GM21390 (cell line): ENCODE measurements around the gene DNAAF8.

Experiments
- ATAC-seq: cut with Tn5 transposase; IDR thresholded peaks from one replicate; pipeline ENCODE4 v1.9.1; 2021; ENCODE audit not compliant: unreplicated experiment

The DNAAF8 gene

DNA sequence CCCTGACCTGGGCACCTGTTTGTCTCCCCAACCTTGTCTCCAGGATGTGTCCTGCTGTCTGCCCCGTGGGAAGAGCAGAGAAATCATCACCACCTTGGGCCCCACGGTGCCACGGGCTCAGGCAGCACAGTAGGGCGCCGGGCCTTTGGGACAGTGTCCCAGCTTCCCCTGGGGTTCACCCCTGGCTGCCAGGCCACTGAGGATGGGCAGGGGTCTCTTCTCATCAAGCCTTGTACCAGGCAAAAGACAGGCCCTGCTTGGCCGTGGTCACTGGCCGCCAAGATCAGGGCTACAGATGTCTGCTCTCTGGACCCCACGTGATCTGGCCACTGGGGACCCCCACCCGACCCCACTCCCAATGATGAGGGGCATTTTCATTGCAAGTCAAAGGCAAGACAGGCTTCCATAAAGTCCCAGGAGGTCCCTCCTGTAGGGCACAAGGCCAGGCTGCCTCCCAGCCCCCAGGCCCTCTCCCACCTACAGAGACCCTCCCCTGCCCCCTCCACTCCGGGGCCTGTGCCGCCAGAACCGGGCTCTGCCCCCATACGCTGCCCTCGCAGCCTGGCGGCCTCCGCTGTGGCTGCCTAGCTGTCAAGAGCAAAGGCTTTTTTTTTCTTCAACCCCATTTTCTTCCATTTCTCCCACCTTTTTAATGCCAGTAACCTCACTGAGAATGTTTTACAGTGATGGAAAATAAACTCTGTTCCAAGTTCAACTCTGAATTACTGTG lies 14.5 kb downstream of the DNAAF8 start:
- no peak for ATAC-seq

DNA sequence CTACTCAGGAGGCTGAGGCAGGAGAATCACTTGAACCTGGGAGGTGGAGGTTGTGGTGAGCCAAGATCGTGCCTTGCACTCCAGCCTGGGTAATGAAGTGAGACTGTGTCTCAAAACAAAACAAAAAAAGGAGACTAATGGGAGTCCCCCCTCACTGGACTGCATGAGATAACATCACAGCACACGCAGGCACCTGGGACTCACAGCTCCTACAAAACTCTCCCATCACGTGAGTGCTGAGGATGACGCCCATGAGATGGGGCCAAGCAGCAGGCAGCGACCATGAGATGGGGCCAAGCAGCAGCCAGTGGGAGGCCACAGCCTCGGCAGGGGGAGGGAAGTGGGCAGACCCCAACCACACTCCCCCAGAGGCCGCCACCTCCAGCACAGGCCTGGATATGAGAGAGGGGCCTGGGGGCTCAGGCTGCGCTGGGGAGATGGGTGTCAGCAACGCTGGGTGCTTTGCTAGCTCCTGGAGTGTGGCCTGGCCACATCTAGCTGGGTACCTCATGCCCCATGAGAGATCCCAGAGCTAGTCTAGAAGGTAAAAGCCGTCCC lies 15.4 kb downstream of the DNAAF8 start:
- ATAC-seq: no peak

DNA sequence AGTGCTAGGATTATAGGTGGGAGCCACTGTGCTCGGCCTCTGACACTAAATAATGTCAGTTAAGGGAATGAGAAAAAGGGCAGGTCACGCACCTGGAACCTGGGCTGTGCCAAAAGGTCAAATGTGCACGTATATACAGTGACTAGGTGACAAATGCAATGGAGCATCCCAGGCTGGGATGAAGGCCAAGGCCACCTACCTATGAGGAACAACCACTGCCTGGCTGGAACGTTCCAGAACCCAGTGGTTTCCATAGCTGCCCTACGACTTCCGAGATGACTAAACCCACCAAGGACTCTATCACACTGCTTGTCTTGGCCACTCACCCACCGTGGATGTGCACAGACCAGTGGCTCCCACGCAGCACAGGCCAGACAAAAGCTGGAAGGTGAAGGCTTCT lies 16.6 kb downstream of the DNAAF8 start:
- no peak for ATAC-seq

DNA sequence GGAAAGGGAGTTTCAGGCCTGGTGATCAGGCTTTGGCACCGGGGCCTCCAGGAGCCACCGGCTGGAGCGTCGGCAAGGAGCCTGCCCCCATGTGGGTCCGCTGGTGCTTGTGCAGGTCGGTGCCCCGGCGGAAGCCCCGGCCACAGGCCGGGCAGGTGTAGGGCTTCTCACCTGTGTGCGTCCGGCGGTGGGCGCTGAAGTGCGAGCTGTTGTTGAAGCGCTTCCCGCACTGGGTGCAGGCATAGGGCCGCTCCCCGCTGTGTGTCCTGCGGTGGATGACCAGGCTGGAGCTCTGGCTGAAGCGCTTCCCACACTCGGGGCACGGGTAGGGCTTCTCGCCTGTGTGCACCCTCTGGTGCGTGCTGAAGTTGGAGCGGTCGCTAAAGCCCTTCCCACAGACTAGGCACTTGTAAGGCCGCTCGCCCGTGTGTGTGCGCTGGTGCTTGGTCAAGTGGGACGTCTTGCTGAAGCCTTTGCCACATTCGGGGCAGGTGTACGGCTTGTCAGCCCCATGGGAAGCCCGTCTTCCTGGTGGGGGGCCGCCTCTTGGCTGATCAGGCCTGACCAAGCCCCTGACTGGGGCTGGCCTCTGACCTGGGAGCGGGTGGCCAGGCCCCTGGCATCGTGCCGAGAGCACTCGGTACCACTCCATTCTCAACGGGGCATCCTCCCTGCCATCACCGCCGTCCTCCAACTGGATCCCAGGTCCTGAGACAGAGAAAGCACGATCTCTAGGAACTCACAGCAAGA lies 18.2 kb downstream of the DNAAF8 start:
- no peak for ATAC-seq

DNA sequence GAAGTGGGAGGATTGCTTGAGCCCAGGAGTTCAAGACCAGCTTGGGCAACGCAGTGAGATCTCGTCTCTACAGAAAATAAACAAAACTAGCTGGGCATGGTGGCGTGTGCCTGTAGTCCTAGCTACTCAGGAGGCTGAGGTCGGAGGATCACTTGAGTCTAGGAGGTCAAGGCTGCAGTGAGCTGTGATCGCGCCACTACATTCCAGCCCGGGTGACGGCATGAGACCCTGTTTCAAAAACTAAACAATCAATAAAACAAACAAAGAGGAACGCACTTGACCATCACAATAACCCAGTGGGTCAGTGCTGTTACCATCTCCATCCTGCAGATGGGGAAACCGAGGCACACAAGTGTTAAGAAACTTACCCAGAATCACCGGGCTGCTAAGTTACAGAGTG lies 18.9 kb downstream of the DNAAF8 start:
- no peak for ATAC-seq

DNA sequence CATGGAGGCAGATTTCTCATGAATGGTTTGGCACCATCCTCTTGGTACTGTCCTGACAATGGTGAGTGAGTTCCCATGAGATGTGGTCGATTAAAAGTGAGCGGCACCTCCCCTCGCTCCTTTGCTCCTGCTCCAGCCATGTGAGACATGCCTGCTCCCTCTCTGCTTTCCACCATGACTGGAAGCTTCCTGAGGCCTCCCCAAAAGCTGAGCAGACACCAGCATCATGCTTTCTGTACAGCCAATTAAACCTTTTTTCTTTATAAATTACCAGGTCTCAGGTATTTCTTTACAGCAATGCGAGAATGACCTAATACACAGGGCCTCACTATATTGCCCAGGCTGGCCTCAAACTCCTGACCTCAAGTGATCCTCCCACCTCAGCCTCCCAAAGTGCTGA lies 20.5 kb downstream of the DNAAF8 start:
- ATAC-seq: no peak

DNA sequence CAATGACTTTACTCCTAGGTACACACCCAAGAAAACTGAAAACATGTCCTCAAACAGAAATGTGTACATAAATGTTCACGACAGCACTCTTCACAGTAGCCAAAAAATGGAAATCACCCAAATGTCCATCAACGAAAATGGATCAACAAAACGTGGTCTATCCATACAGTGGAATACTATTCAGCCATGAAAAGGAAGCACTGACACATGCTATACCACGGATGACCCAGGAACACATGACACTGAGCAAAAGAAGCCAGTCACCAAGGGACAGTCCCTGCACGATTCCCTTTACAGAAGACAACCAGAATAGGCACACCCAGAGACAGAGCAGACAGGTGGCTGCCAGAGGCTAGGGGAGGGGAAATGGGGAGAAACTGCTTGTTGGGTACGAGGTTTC lies 21.4 kb downstream of the DNAAF8 start:
- ATAC-seq: no peak

DNA sequence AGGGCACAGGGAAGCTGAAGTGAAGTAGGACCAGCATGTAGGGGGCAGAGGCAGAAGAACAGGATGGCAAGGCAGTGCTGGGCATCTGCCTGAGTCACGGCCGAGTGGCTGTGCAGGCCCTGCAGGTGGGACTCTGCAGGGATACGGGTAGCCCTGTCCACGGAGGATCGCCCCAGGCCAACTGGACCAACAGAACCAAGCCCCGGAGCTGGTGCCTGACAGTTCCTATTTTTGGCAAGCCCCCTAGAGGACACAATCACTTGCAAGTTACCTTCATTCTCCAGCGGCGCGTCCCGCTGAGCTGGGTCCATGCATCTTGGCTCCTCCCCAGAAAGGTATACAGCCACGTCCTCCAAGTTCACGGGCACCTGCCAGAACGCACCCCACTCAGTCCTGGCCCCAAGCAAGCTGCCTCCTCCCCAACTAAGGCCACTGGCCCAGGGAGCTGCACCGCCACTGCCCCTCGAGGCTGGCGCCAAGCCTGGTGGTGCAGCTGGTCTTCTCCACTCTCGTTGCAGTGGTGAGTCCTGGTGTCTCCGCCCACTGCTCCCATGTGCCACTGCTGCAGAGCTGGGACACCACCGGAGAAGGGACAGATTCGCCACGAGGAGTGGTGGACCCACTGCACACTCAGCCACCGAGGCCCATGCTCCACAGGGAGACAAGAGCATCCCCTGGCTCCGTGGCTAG lies 26.0 kb downstream of the DNAAF8 start:
- ATAC-seq: no peak

DNA sequence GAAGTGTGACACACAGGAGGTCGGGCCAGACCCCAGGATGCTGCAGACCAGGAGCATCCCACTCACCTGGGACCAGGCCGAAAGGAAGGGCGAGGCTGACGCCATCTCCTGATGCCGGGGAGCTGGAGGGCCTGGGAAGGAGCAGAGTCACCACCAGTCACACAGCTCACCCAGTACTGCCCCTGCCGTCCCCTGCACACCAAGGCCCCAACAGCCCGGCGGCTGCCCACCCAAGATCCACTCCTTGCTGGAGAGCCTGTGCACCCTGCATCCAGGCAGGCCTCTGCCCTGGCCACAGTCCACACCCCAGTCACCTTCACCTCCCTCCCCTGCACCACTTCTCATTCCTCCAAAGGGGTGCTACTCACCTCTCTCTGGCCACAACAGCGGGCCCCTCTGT lies 27.9 kb downstream of the DNAAF8 start:
- no peak for ATAC-seq

DNA sequence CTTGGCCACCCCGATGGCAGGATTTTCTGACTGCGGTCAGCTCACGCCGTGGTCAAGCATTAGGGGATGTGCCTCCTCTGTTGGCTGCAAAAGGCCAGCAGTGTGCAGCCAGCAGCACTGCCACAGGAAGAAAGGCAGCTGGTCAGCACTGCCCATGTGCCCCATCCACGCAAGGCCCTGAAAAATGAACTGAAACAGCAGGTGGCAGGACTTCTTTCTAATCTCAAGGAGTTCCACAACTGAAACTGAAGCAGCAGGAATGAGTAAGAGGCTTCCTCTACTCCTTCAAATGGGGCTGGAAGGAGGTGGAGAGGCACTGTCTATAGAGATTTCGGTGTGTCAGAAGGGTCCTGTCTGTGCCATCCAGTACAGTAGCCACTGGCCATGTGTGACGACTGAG lies 29.5 kb downstream of the DNAAF8 start:
- no peak for ATAC-seq

DNA sequence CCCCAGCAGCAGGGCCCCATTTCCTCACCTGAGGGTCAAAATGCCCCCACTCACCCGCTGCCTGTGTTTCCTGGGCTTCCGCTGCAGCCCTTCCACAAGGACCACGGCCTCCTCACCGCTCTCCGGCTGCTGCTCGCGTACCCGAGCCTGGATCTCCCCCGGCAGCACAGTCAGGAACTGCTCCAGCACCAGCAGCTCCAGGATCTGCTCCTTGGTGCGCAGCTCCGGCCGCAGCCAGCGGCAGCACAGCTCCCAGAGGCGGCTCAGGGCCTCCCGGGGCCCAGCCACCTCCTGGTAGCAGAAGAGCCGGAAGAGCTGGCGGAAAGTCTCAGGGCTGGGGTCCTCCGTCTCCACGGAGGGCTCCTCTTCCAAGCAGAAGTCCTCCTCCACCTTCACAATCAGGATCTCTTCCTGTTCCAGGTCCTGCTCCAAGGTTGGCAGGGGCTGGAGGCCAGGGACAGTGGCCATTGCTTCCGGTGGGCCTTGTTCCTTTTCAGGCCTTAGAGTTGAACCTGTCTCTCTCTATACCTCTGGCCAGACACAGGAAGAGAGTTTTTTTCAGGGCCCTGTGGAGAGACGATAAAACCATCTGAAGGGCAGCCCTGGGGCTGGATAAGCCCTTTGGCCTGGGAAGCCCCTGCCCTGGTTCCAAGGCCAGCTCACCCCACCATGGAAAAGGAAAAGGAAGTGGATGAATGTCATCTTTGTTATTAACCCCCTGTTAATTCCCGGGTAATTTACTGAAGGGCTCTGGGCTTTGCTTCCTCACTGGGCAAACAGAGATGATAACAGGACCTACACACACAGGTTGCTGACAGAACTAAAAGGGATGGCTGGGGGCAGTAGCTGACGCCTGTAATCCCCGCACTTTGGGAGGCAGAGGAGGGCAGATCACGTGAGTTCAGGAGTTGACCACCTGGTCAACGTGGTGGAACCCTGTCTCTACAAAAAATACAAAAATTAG lies 31.5 kb downstream of the DNAAF8 start:
- no peak for ATAC-seq

DNA sequence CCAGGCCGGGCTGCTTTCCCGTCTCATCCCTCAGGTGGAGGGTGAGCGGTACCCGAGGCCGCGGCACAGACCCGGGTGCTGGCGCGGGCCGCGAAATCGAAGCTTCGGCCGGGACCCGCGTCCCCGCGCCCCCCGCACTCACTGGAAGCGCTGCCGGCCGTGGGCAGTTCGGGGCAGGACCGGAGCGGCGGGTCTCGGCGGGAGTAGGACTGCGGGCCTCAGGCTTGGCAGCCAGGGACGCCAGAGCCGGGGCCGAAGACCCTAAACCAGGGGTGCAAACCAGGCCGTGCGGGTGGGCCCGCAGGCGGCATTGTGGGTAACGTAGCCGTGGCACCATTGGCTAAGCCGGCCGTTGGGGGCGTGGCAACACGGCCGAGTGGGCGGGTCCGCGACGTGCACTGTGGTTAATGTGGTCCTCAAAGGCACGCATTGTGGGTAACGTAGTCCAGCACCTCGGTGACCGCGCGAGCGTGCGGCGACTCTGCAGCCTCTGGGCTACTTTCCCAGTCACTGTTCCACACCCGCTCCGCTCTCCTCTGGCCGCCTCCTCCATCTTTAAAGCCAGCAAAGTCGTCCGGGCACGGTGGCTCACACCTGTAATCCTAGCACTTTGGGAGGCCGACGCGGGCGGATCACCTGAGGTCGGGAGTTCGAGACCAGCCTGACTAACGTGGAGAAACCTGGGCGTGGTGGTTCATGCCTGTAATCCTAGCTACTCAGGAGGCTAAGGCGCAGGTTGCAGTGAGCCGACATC lies 32.7 kb downstream of the DNAAF8 start, which contains the start of gene ZNF500:
Gene ZNF500, minus strand, starts transcription at position 288 of the 754 bp plus-strand sequence. CDS start 1,184 bp downstream, outside the sequence.
- peak; percentile 90 for ATAC-seq

DNA sequence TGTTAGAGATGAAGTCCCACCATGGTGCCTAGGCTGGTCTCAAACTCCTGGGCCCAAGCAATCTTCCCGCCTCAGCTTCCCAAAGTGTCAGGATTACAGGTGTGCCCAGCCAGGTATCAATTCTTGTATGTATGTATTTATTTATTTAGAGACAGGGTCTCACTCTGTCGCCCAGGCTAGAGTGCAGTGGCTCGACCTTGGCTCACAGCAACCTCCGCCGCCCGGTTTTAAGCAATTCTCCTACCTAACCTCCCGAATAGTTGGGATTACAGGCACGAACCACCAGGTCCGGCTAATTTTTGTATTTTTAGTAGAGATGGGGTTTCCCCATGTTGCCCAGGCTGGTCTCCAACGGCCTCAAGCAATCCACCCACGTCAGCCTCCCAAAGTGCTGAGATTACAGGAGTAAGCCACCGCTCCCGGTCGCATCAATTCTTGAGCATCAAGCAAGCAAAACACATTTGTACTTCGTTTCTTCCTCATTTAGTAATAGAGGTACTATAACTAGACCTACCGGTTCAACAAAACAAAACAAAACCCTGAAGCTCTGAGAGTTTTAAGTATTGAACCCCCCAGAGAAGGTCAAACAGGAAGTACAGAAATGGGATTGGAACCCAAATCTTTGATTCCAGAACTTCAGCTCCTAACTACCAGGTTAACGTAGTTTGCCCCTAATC lies 33.7 kb downstream of the DNAAF8 start:
- no peak for ATAC-seq

DNA sequence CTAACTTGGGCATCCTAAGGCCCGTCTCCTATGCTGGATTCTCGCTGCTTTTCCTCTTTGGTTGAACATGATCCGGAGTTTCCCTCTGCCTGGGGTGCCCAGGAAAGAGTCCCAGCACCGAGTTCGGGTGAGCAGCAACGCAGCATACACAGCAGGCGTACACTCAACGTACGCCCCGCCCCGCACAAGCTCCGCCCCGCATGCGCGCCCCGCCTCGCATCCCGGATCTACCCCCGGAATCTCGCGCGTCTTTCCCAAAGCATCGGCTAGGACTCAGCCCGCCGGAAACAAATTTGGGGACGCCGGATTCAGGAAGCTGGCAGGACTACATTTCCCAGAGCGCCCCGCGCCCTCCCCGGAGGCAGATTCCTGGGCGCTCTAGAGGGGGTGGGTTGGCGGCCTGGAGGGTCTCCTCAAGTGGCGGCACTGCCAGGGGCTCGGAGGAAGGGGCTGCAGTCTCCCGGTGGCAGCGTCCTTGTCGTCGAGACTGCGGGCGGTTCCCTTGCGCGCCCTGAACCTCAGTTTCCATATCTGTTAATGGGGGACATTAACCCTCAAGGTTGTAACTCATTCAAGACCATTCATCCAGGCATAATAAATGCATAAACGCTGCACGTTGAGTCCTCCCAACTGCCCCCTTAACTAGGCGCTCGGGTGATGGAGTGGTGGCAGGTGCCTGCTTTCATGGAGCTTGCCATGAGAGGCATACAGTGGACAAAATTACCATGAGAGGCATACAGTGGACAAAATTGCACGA lies 34.4 kb downstream of the DNAAF8 start:
- peak; percentile 62 for ATAC-seq

DNA sequence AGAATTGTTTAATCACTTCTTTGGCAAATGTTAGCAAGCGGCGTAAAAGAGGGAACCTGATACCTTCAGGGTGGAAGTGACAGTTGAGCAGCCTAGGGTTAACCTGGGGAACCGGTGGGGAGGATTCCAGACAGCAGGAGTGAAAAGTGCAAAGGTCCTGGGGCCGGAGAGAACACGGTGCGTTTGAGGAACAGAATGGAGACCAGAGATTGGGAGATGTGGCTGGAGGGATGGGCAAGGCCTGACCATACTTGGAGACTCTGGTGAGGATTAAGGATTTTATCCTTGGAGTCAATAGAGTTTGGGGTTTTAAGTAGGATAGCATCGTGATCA lies 34.9 kb downstream of the DNAAF8 start:
- no peak for ATAC-seq

DNA sequence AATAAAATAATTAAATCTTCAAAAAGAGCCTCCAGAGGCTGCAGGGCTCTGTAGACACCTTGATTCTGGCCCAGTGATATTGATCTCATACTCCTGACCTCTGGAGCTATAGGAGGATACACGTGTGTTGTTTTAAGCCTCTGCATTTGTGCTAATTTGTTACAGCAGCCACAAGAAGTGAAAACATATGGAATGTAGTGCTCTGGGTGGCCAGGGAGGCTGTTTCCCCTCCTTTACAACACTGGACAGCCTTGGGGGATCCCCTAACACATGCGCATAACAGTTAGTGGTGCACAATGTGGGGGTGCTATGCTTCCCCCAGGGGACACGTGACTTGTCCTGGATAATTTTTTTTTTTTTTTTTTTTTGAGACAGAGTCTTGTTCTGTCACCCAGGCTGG lies 37.3 kb downstream of the DNAAF8 start:
- no peak for ATAC-seq

DNA sequence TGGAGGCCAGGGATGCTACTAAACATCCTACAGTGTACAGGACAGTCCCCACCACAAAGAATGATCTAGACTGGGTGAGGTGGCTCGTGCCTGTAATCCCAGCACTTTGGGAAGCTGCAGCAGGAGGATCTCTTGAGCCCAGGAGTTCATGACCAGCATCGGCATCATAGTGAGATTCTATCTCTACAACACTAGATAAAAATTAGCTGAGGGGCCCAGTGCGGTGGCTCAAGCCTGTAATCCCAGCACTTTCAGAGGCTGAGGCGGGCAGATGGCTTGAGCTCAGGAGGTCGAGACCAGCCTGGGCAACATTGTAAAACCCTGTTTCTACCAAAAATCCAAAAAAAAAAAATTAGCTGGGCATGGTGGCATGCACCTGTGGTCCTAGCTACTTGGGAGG lies 38.0 kb downstream of the DNAAF8 start:
- no peak for ATAC-seq

DNA sequence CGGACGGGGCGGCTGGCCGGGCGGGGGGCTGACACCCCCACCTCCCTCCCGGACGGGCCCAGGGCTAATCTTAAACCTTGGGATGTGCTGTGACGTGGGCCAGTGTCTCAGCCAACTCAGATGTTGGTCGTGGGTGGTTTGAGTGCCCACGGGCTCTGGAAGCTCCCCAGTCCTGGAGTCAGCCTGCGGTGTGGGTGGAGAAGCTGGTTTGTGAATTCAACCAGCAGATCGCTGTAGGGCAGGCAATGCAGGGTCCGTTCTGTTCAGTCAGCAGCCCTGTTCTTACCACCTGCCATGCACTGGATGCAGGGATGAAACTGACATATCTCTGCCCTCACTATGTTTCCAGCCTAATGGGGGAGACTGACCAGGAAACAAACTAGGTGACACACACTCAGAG lies 40.7 kb downstream of the DNAAF8 start:
- no peak for ATAC-seq
